ENCODE results near the gene SCTR. TPM values are rescaled to one million over a fixed set of nuclear protein-coding genes. Genes with fewer than 3 reads are reported as not detected.

The SCTR gene
- total RNA-seq: not detected in 2 replicates

DNA sequence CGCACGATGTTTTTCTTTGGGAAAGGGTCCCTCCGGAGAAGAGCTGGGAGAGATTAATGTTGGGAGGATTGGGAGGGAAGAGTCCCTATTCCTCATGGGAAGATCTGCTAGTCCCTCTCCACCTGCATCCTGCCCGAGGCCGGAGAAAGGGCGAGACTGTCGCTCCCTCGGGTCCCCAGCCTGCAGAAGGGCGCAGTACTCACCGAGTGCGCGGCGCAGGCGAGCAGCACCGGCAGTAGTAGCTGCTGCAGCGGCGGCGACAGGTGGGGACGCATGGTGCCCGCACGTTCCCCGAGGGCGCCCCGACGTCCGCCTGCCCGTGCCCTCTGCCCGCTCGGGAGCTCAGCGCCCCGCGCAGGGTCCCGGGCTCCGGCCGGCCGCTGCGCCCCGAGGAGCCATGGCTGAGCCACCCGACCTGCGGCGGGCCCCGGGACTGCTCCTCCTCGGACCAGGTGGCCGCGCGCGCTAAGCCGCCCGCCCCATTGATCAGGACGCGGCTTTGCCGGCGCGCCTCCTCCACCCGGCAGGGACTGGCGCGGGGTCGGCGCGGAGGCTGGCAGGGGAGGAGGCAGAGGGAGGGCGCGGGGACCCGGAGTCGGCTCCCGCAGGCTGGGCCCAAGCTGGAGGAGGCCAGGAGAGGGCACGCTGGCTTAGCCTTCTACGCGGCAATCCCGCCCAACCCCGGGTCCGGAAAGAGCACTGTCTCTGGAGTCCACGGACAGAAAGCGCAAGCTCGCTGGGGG, at the start of gene SCTR:
SCTR (minus strand) TSS at position 532 of the 743 bp plus-strand sequence; CDS start at position 275, 257 bp downstream.

DNA sequence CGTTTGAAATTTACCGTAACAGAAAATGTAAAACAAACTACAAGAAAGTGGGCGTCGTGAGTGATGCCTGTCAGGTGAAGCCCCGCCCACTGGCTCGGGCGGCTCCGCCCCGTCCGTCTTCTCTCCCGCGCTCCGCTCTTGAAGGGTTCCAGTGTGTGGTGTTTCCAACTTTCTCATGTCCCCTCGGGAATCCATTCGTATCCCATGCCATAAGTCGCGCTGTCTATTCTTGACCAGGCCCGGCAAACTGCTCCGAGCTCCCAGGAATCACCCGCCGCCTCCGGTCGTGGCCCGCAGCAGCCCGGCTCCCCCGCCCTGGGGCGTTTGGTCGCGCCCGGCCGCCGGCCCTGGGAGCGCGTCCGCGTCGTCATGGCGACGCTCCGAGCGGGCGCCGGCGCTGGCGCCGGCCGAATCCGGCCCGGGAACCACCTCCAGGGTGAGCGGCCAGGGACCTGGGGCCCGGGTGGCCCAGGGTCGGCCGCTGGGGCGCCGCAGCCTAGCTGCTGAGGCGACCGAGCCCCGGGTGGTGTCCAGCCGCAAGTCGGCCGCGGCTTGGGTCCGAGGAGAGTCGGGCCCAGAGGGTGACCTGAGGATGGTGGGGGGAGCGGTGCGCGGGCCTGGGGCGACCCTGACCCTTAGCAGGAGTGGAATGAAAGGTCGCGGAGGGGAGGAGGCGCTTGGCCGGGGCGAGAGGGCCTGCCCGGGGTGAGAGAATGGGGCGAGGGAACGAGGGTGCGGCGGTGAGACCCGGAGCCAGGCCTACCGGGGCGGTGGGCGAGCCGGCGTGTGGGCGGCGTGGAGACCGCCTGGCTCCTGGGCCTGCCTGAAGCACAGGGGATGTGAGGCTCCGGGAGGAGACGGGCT, 20.0 kb upstream of the SCTR start, which contains the start of gene CFAP221:
CFAP221 (plus strand) TSS at position 375 of the 864 bp plus-strand sequence. CDS start 1,683 bp downstream, outside the sequence.

DNA sequence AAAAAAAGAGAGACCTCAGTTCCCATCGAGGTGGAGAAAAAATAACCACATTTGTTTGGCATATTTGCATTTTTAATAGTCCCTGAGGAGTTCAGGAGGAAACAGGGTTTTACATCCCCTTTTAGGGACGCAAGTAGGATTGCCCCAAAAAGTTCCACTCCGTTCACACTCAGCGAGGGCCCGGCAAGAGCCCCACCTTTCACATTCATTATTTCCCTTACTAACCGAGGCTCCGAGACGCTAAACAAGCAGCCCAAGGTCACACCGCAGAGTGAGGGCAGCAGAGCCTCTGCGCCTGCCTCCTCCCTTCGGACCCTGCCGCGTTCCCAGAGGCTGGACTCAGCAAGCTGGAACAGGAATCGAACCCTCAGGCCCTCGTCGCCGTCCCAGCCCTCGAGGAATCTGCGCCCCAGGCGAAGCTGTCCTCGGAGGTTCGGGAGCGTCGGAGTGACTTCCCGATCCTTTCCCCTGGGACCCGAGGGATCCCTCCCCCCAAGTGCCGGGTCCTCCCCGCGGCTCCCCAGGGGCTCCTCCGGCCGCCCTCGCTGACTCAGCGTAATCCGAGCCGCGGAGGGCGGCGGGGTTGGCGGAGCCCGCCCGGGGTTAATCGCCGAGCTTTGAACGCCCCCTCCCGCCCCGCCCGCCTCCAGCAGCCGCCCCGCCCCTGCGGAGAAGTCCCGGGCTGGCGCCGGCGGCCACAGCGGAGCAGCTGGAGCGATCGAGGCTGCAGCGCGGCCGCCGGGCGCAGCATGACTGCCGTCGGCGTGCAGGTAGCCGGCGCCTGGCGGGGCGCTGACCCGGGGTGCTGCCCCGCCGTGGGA, 92.9 kb downstream of the SCTR start, which contains the start of gene TMEM37:
TMEM37 (plus strand) TSS at position 700 of the 821 bp plus-strand sequence; CDS start at position 750, 50 bp downstream.

Other genes starting within 250 kb of the SCTR start
- gene C2orf76, start 157.6 kb downstream of the SCTR start, total RNA-seq: 5.9 and 6.6 TPM in 2 replicates
- 40.4 and 47.8 TPM in 2 replicates for gene DBI, start 157.5 kb downstream of the SCTR start, total RNA-seq
- gene TMEM37, start 92.6 kb downstream of the SCTR start, total RNA-seq: under 0.01 and 0.11 TPM in 2 replicates
- not detected in 2 replicates for gene CFAP221, start 20.0 kb upstream of the SCTR start, total RNA-seq
- 7.9 and 10.7 TPM in 2 replicates for gene TMEM177, start 154.7 kb upstream of the SCTR start, total RNA-seq
- 51.2 and 53.8 TPM in 2 replicates for gene PTPN4, start 235.4 kb upstream of the SCTR start, total RNA-seq